ENCODE results near the gene COL23A1. TPM values are rescaled to one million over a fixed set of nuclear protein-coding genes. Genes with fewer than 3 reads are reported as not detected.

Gene COL23A1
- total RNA-seq, 2 donors from 2014 or later = 1.5 to 2.5 TPM

DNA sequence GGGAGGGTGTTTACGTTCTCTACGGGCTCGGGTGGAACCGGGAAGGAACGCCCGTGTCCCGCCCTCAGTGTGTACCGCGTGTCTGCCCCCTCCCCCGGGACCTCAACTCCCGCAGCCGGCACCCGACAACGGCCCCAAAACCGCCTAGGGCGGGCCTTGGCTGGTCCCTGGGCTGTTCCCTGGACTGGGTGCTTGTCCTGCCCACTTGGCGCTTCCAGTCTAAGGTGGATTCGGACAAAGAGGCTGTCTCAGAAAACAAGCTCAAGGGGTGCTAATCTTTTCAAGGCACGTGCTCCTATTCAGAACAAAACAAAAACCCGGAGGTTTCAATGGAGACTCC, 37.0 kb upstream of the COL23A1 start:
- ATAC-seq (ENCODE audit: insufficient number of reproducible peaks, low FRiP score, low read depth) (no peak), DNase-seq (ENCODE audit: low spot score) (no peak)
- Histone ChIP-seq H3K9me3 (no peaks in the 10 kb centered on the region), H3K4me3 (peak overlapping the region; percentile 95), H3K27me3 (replicated peaks; ENCODE audit: insufficient read depth) (no peaks in the 10 kb centered on the region), H3K36me3 (peaks cover 5% of the 10 kb centered on the region), H3K4me1 (ENCODE audit: control insufficient read depth in 1 of 2, low read depth in 2 of 2) (peaks cover 25 to 30% of the 10 kb centered on the region in 2 donors), H3K27ac (peak overlapping the region in 1 of 2 donors; percentile 56)
- TF ChIP-seq, protein P1, sequence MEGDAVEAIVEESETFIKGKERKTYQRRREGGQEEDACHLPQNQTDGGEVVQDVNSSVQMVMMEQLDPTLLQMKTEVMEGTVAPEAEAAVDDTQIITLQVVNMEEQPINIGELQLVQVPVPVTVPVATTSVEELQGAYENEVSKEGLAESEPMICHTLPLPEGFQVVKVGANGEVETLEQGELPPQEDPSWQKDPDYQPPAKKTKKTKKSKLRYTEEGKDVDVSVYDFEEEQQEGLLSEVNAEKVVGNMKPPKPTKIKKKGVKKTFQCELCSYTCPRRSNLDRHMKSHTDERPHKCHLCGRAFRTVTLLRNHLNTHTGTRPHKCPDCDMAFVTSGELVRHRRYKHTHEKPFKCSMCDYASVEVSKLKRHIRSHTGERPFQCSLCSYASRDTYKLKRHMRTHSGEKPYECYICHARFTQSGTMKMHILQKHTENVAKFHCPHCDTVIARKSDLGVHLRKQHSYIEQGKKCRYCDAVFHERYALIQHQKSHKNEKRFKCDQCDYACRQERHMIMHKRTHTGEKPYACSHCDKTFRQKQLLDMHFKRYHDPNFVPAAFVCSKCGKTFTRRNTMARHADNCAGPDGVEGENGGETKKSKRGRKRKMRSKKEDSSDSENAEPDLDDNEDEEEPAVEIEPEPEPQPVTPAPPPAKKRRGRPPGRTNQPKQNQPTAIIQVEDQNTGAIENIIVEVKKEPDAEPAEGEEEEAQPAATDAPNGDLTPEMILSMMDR (IDR thresholded peaks at IDR 0.05) = no peak

DNA sequence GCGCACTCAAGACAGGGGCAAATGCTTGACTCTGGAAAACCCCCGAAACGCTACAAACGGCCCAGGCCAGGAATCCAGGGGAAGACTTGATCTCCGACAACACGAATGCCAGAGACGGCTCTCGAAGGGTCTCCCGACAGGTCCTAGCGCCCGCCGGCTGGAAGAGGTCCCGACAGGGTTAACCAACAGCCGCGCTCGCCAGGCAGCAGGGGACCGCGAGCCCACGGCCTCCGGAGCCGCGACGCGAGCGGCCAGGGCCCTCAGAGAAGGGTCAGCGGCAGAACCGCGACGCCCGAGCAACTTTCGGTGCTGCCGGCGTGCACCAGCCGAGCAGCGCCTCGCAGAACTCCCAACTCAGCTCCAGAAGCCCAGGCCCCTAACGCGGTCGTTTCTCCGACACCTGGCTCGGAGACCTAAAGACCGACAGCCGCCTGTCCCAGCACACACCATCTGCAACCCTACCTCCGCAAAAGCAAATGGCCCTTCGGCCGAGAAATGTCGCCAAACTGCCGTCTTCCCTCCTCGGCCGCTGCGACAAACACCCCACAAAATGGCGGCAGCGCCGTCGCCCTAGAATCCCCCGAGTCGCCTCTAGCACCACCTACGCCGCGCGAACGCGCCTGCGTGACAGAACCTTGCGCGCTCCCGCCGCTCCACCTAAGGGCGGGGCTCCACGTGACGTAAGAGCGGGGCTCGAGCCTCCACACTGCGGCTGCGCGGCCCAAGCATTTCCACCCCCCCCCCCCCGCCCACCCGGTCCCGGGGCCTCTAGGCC, 36.5 kb upstream of the COL23A1 start, which contains the start of gene CLK4:
TSS of gene CLK4 (minus strand) at position 567 of the 775 bp plus-strand sequence. CDS start 3,634 bp downstream, outside the sequence.
- DNase-seq (ENCODE audit: low spot score) (peak; percentile 78), ATAC-seq (ENCODE audit: insufficient number of reproducible peaks, low FRiP score, low read depth) (peak; percentile 91)
- Histone ChIP-seq H3K27me3 (replicated peaks; ENCODE audit: insufficient read depth) (no peaks in the 10 kb centered on the region), H3K4me1 (ENCODE audit: control insufficient read depth in 1 of 2, low read depth in 2 of 2) (peaks cover 27 to 35% of the 10 kb centered on the region in 2 donors), H3K27ac (peak within 1 kb of the TSS; percentile 86 to 90), H3K4me3 (peak within 1 kb of the TSS; percentile 95), H3K9me3 (no peaks in the 10 kb centered on the region), H3K36me3 (peaks cover 8% of the 10 kb centered on the region)
- TF ChIP-seq, protein P1 (IDR thresholded peaks at IDR 0.05) = no peak

DNA sequence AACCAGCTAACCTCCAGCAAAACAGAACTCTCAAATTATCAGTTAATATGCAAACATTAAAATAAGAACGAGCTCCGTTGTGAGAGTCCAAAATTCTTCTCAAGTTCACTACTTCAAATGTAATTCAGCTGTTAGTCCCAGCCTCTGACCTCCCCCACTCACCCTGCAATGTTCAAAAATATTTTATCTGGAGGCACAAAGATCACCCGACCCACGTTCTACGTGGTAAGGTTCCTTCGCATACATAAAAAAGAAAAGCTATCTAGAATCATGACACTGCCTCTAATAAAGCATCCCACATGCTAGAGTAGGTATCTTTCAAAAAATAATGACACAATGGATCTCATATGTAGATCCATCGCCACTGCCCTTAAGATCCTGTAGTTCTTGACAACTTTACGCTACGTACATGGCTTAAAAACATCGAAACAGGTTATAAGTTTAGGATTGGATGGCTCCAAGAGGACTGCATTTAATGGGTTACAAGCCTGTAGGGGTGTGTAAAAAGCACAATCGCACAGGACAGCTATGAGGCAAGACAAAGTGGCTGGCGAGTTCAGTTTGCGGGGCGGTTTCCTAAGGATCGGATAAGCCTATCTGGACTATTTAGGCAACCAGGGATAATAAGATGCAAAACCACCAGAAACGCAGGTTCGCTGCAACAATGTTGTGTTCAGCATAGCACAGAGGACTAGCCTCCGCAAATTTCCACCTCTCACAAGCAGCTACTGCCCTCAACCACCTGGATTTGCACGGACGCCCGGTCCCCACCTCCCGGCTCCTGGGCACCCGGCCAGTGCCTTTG, 35.7 kb upstream of the COL23A1 start:
- H3K27ac ChIP-seq = peak overlapping the region; percentile 86 to 90
- DNase-seq (ENCODE audit: low spot score) (no peak), ATAC-seq (ENCODE audit: insufficient number of reproducible peaks, low FRiP score, low read depth) (no peak)
- TF ChIP-seq, protein P1 (IDR thresholded peaks at IDR 0.05) = no peak
- no peaks in the 10 kb centered on the region for H3K9me3 ChIP-seq
- no peaks in the 10 kb centered on the region for H3K27me3 ChIP-seq (replicated peaks; ENCODE audit: insufficient read depth)
- H3K36me3 ChIP-seq = peaks cover 11% of the 10 kb centered on the region
- H3K4me1 ChIP-seq (ENCODE audit: control insufficient read depth in 1 of 2, low read depth in 2 of 2) = peaks cover 31 to 41% of the 10 kb centered on the region in 2 donors
- H3K4me3 ChIP-seq = peak overlapping the region; percentile 95

DNA sequence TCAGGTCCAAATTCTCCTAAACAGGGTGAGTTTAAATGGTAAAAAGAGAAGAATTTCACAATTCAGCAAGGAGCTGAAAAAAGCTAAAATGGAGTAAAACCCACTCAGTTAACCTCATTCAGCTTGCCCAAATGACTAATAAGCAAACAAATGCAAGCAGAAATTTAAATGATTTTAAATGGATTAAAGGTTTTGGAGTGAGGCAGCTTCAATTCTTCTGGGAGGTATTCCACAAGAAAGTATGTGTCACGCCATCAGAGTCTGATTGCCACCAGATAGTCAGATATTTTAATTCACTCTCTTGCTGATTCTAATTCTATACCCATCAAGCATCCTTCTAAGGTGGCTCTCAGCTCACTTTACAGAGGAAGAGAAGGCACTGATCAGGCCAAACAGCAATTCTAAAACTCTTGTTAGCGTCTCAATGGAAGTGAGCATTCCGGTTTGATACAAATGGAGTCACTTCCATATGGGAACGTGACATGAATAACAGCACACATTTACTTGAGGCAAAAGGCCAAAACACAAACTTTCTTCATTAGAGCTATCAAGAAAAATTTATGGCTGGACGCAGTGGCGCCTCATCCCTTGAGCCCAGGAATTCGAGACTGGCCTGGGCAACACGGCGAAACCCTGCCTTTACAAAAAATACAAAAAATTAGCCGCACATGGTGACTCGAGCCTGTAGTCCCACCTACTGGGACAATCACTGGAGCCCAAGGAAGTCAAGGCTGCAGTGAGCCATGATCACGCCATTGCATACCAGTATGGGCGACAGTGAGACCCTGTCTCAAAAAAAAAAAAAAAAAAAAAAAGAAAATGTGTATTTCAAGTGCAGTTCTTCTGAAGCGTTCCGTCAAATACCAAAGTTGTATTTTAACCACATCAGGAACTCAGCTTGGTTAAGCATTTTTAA, 34.7 kb upstream of the COL23A1 start:
- TF ChIP-seq, protein P1 (IDR thresholded peaks at IDR 0.05) = no peak
- Histone ChIP-seq H3K9me3 (no peaks in the 10 kb centered on the region), H3K4me3 (peak overlapping the region; percentile 95), H3K36me3 (peaks cover 20% of the 10 kb centered on the region), H3K27ac (no peak overlapping the region), H3K27me3 (replicated peaks; ENCODE audit: insufficient read depth) (no peaks in the 10 kb centered on the region), H3K4me1 (ENCODE audit: control insufficient read depth in 1 of 2, low read depth in 2 of 2) (peaks cover 34 to 51% of the 10 kb centered on the region in 2 donors)
- DNase-seq (ENCODE audit: low spot score) (no peak), ATAC-seq (ENCODE audit: insufficient number of reproducible peaks, low FRiP score, low read depth) (no peak)

All from thoracic aorta (tissue), 2 donors.